ENCODE measurements around the gene SMARCA4. TPM values are rescaled to one million over a fixed set of nuclear protein-coding genes. Genes with fewer than 3 reads are reported as not detected.

SMARCA4 gene
- total RNA-seq, 1 donor from 2014 or later: 95.6 TPM

DNA sequence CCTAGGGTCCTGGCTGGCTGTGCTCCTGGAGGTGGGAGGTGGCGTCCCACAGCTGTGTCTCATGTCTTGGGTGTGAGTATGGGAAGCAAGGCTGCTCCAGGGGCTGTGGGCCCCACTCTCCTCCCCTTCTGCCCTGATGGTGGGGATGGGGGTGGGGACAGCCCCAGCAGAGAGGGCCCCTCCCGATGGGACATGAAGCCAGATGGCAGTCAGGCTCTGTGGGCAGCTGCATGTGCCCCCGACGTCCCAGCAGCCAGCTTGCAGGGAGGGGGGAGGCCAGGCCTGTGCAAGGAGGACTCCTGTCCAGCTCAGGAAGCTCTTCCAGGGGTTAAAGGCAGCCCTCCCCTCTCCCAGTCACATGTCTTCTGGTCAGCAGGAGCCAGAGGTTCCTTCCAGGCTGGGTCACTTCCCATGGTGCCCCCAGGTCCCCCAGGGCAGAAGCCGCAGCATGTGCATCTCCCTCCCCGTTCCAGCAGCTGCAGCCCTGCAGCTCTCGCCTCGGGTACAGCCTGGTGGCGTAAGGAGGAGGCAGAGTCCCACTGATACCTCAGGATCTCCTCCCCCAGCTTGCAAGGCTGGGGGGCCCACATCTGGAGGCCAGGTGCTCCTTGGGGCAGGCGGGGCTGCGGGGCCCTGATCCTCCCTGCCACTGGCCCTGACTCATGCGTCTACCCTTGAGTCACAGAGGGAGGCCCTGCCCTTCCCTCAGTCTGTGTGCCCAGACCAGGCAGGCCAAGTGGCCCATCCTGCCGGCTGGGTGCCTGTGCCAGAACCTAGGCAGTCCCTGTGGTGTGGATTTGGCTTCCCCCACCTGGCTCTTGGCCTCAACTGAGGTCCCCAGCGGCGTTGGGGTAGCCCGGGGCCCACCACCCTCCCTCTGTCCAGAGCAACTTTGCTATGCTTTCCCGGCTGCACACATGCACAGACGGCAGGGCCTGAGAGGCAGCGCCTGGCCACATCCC lies 45.4 kb upstream of the SMARCA4 start:
- H3K4me1 ChIP-seq: no peaks in the 10 kb centered on the region
- intact Hi-C loops (cut with DNase I): no loop called here
- no peak overlapping the region for H3K27ac ChIP-seq
- no peaks in the 10 kb centered on the region for H3K9me3 ChIP-seq
- DNase-seq (no peak), ATAC-seq (no peak)
- H3K36me3 ChIP-seq: peaks cover 68% of the 10 kb centered on the region
- no peak overlapping the region for H3K4me3 ChIP-seq
- no peaks in the 10 kb centered on the region for H3K27me3 ChIP-seq
- TF ChIP-seq, protein P1, sequence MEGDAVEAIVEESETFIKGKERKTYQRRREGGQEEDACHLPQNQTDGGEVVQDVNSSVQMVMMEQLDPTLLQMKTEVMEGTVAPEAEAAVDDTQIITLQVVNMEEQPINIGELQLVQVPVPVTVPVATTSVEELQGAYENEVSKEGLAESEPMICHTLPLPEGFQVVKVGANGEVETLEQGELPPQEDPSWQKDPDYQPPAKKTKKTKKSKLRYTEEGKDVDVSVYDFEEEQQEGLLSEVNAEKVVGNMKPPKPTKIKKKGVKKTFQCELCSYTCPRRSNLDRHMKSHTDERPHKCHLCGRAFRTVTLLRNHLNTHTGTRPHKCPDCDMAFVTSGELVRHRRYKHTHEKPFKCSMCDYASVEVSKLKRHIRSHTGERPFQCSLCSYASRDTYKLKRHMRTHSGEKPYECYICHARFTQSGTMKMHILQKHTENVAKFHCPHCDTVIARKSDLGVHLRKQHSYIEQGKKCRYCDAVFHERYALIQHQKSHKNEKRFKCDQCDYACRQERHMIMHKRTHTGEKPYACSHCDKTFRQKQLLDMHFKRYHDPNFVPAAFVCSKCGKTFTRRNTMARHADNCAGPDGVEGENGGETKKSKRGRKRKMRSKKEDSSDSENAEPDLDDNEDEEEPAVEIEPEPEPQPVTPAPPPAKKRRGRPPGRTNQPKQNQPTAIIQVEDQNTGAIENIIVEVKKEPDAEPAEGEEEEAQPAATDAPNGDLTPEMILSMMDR (IDR thresholded peaks at IDR 0.05): no peak

DNA sequence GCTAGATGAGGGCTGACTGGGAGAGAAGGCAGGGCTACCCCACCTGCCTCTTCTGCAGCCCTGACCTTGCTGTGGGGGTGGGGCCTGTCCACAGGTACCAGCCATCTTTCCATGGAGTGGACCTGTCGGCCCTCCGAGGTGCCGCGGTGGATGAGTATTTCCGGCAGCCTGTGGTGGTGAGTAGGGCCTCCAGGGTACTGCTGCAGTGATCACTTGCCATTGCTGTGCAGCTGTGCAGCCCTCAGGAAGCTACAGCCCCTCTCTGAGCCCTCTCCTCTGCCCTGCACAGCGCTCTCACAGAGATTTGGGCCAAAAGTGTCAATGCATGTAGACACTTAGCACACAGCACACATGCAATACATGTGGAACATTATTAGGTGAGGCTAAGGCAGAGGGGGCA lies 44.2 kb upstream of the SMARCA4 start:
- ATAC-seq (no peak), DNase-seq (no peak)
- TF ChIP-seq, protein P1 (IDR thresholded peaks at IDR 0.05): no peak
- Histone ChIP-seq H3K4me1 (no peaks in the 10 kb centered on the region), H3K4me3 (no peak overlapping the region), H3K27ac (no peak overlapping the region), H3K27me3 (no peaks in the 10 kb centered on the region), H3K36me3 (peaks cover 71% of the 10 kb centered on the region), H3K9me3 (no peaks in the 10 kb centered on the region)
- intact Hi-C loops (cut with DNase I): no loop called here

DNA sequence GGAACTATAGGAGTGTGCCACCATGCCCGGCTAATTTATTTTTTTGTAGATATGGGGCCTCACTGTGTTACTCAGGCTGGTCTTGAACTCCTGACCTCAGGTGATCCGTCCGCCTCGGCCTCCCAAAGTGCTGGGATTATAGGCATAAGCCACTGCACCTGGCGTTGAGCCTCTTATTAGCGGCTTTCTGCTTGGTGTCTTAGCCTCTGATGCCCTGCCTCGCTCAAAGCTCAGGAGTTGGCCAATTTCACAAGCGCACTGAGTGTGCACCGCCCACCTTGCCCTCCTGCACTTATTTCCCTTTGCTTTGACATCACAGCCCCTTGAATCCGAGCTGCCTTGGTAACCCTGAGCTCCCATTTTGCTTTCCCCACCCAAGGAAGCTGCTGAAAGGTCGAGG lies 42.5 kb upstream of the SMARCA4 start:
- no peak overlapping the region for H3K4me3 ChIP-seq
- DNase-seq (no peak), ATAC-seq (no peak)
- H3K4me1 ChIP-seq: no peaks in the 10 kb centered on the region
- no peaks in the 10 kb centered on the region for H3K27me3 ChIP-seq
- H3K9me3 ChIP-seq: no peaks in the 10 kb centered on the region
- H3K36me3 ChIP-seq: peaks cover 77% of the 10 kb centered on the region
- intact Hi-C loops (cut with DNase I): no loop called here
- H3K27ac ChIP-seq: no peak overlapping the region
- TF ChIP-seq, protein P1 (IDR thresholded peaks at IDR 0.05): no peak

DNA sequence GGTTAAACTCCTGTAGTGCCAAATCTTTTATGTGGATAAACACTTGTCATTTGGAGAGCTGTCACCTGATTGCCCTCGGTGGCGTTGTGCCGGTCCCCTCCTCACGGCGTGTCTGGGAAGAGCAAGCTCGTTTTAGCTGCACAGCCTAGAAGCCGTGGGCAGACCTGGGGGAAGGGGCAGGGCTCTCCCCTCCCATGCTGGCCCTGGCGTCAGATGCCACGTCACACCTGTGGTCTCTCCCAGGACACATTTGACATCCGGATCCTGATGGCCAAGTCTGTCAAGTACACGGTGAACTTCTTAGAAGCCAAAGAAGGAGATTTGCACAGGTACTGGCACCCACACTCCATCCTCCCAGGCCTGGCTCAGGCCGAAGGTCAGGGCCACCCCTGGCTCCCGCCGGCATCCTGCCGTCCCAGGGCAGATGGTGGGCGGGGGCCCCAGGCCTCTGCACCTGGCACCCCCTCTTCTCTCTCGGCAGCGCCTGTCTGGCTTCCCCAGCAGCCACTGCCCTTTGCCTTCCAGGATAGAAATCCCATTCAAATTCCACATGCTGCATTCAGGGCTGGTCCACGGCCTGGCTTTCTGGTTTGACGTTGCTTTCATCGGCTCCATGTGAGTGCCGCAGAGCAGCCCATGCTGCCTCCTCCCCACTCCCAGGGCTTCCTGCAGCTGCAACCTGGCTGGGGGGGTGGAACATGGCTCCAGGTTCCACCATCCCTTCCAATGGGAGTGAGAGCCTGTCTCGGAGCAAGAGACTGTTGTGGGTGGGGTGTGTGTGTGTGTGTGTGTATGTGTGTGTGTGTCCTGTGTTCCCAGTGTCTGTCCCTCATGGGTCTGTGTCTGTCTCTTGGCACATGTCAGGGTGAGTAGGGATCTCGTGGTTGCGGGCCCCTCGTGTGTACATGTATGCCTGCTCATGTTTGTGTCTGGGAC lies 41.2 kb upstream of the SMARCA4 start:
- Histone ChIP-seq H3K36me3 (peaks cover 76% of the 10 kb centered on the region), H3K4me1 (no peaks in the 10 kb centered on the region), H3K27ac (no peak overlapping the region), H3K4me3 (no peak overlapping the region), H3K9me3 (no peaks in the 10 kb centered on the region), H3K27me3 (no peaks in the 10 kb centered on the region)
- TF ChIP-seq, protein P1 (IDR thresholded peaks at IDR 0.05): no peak
- intact Hi-C loops (cut with DNase I): no loop called here
- DNase-seq: no peak
- ATAC-seq: peak; percentile 51

DNA sequence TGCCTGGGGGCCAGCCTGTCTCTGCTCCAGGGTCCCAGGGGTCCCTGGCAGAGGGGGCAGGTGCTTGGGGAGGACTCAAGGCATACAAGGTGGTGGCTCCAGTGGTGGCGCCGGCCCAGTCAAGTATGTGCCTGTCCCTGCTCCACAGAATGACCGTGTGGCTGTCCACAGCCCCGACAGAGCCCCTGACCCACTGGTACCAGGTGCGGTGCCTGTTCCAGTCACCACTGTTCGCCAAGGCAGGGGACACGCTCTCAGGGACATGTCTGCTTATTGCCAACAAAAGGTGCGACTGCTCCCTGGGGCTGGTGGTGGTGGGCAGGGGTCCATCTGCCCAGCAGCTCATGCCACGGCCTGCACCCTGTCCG lies 40.6 kb upstream of the SMARCA4 start:
- intact Hi-C loops (cut with DNase I): no loop called here
- DNase-seq: no peak
- H3K36me3 ChIP-seq: peaks cover 78% of the 10 kb centered on the region
- no peak overlapping the region for H3K4me3 ChIP-seq
- no peaks in the 10 kb centered on the region for H3K27me3 ChIP-seq
- H3K4me1 ChIP-seq: no peaks in the 10 kb centered on the region
- H3K27ac ChIP-seq: no peak overlapping the region
- no peaks in the 10 kb centered on the region for H3K9me3 ChIP-seq
- TF ChIP-seq, protein P1 (IDR thresholded peaks at IDR 0.05): no peak
- no peak for ATAC-seq
